ENCODE results near the gene APOBEC3C.
"Not testable (repeated sequence)": the region's sequence is repeated elsewhere in the genome, so short reads cannot be mapped to it uniquely, and the experiment has no call there.

GRCh38 chr22:39014723-39015121, 665 bp downstream of the APOBEC3C start:
- TF ChIP-seq CTCF, POLR2A (IDR thresholded peaks at IDR 0.05): not testable (repeated sequence)
